DMS 273 treated with DMSO at 0.1 percent for 48 hours (cell line): Measurements from ENCODE around the gene STAMBPL1.
A peak's percentile ranks its signal among the peaks of the same experiment; 100 is the strongest.
"Not testable (repeated sequence)": the region's sequence is repeated elsewhere in the genome, so short reads cannot be mapped to it uniquely, and the experiment has no call there.

Experiments
- DNase-seq: peaks from one replicate; lab custom pipeline; 2025; lab: John Stamatoyannopoulos, UW

STAMBPL1 gene

DNA sequence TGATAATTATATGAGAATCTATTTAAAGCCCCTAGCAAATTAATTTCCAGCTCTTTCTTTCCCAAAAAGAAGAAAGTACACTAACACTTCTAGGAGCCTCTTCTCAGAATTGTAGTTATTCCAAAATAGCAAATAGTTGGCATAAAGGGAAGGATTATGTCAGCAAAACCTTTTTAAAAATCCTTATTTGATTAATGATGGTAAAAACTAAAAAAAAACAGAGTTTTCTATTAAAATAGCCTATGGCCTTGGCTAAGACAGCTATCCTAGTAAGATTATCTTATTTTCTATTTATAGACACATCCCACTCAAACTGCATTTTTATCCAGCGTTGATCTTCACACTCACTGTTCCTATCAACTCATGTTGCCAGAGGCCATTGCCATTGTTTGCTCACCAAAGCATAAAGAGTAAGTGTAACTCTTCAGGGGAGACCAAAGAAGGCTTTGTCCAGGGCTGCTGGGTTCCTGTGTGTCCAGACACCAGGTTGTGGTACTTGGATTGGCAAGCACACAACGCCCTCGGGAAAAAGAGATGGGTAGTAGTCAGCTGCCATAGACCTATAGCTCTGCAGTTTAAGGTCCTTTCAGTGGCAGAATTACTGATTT, 41.0 kb downstream of the STAMBPL1 start:
- no peak for DNase-seq

DNA sequence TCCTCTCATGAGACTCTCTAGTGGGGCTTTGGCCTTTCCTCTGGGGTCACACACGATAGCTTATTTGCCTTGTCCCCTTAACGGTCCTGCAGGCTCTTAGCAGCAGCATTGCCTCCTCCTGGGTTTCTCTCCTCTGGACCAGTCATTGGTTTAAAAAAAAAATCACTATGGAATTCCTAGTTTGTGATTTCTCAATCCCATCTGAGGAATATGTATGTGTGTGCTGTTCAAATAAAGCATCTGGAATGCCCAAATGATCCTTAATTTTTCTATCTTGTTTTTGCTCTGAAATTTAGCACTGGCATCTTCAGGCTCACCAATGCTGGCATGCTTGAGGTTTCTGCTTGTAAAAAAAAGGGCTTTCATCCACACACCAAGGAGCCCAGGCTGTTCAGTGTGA, 42.0 kb downstream of the STAMBPL1 start:
- DNase-seq = no peak

DNA sequence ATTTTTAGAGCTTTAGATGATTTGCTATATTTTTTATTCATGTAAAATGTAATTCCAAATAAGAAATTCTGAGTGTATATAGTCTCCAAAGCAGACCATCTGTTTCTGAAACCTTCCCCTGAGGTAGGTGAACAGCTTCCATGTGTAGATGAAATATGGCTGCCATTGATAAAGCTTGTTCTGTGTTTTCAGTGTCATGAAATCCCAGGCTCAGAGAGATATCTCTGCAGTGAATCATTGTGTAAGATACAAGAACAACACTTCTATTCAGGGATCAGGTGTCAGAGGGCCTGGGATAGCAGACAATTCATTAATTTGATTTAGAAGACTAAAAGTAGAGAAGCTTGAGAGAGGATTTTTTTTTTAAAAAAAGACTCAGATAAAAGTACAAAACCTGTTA, 43.5 kb downstream of the STAMBPL1 start:
- DNase-seq = no peak

DNA sequence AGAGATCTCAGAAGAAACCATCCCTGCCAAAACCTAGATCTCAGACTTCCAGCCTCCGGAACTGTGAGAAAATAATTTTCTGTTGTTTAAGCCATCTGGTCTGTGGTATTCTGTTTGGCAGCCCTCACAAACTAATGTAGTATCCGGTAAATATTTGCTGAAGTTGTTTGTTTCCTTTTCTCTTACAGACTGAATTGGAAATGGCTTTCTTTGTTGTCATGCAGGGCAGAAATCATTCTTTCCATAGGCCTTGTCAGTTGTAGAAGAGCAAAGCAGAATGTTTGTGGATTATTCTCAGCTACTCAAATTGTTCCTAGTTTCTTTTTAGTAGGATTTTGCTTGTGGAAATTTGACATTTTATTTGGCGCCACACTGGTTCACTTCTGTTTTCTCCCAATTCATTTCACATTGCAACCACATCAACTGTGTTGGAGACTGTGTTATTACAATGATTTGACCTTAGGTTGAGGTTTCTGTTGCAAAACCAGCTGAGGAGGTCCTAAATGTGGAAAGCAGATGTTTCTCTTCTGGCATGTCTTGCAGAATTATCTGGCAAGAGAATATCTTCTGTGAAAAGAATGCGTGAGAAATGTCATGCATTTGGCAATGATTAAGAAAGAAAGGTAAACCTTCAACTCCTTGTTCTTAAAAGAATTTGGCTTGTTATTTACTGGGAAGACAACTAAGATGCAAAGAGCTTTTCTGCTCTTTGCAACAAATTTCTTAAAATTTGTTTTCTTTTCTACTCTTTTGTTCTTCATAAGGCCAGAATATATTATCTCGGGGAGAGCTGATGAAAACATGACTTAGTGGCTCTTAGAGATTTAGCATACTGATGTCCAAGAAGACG, 46.7 kb downstream of the STAMBPL1 start:
- no peak for DNase-seq

DNA sequence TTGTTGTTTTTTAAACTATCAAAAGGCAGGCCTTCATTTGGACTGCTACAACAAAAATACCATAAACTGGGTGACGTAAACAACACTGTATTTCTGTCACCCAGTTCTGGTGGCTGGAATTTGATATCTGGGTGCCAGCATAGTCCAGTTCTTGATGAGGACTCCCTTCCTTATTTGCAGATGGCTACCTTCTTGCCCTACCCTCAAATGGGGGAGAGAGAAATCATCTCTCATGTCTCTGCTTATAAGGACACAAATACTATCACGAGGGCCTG, 47.3 kb downstream of the STAMBPL1 start:
- DNase-seq = no peak

DNA sequence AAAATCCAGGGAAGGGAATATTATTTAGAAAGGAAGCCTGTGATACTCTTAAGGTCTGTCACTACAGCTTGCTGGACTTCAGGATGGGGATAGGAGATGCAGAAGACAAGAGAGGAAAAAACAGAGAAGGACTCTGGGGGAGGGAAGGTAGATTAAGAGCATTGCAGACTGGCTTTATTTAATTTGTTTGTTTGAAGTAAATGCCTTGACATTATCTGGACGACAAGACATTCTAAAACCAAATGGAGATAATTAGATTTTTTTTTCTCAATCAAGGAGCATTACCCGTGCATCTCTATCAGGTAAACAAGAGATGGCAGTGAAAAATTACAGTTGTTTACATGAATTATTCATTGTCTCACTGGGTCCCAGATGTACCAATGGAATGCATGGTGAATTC, 48.2 kb downstream of the STAMBPL1 start:
- no peak for DNase-seq

DNA sequence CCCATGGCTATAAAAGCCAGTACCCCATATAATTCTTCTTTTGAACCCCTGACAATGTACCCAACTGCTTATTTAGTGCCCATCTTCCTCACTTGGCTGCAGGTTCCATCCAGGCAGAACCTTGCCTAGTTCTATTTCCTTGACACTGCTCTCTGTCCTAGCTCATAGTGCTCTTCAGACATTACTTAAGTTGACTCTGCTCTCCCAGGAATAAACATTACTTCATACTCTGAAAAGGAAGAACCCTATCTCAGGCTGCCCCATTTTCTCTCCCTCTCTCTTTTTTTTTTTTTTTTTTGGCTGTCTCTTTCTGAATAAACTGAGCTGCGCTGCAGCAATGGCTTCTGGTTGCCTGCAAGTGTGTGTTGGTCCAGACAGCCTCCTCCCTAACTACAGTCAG, 51.5 kb downstream of the STAMBPL1 start:
- no peak for DNase-seq

DNA sequence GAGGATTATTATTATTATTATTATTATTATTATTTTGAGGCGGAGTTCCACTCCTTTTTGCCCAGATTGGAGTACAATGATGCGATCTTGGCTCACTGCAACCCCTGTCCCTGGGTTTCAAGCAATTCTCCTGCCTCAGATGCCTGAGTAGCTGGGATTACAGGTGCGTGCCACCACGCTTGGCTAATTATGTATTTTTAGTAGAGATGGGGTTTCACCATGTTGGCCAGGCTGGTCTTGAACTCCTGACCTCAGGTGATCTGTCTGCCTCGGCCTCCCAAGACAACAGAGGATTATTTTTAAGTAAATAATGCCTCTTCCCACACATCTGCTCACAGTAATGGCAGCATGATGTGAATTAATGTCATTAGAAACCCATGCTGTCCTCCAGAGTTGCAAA, 52.0 kb downstream of the STAMBPL1 start:
- DNase-seq = not testable (repeated sequence)

DNA sequence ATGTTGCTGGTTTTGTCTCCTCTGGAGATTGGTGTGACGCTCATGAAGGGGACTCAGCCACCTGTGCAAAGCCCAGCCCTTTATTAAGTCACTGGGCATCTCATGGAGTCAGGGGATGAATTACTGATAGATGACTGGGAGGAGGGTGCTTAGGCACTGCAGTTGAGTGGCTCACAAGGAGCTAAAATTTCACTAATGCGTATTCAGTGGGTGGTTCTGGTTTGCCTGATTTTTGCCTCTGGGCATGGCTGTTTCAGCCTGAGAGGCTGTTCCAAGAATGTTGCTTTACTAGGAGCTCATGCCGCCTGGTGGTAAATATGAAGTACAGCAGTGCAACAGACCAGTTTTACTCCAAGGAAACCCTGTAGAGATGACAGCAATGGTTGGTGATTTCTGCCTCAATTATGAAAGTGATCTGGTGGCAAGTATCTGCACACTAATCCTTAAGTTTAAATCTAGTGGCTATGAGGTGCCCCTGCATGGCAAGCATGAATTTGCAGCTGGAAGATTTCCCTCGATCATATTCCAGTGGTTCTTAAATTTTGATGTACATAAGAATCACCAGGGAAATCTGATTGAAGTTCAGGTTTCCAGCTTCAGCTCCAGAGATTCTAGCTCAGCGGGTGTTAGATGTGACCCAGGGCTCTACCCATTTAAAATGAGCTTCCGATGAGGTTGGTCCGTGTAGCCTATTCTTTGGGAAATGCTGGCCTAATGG, 52.7 kb downstream of the STAMBPL1 start:
- peak; percentile 13 for DNase-seq

DNA sequence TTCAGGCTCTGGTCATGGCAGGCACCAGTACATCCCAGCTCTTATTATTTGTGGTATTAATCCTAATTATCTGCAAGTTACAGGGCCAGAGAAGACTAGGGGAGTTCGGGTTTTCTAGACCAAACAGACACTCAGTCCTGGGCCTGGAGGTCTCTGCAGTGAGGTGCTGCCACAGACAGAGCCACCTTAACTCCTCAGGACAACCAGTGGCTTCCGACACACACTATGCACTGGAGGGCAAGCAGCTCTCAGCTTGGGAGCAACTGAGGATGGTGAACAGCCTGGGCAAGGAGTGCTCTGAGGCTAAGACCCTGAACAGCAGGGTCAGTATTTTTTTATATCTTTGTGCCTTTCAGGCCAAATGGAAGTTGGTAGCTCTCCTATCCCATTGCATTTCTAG, 53.5 kb downstream of the STAMBPL1 start:
- no peak for DNase-seq

DNA sequence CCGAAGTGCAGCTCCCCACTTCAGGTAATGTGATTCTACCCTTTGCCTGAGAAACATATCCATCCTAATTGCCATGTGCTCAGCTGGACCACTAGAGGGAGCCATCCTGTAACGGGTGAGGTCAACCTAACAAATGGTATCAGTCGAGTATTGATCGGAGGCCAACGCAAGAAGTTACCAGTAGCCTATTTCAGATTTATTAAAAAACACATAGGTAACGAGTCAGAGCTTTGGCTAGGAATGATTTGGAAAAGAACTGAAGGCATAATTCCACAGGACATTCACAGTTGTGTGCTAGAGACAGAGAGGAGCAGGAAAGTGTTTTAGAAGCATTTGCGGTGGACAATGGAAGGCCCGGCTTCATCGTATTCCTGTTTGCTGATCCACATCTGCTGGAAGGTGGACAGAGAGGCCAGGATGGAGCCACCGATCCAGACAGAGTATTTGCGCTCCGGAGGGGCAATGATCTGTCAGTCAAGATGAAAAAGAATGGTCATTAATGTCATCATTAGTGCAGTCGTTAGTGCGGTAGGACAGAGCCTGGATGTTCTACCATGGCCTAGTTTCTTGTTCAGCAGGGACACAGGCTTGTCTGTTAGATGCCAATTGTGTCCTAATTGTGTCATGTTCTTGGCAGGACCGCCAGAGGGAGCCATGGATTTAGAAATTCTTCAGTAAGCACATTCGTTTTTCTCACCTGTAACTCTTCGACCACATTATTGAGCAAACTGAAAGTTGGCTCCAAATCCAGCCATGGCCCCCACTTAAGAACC, 55.0 kb downstream of the STAMBPL1 start:
- peak; percentile 54 for DNase-seq

DNA sequence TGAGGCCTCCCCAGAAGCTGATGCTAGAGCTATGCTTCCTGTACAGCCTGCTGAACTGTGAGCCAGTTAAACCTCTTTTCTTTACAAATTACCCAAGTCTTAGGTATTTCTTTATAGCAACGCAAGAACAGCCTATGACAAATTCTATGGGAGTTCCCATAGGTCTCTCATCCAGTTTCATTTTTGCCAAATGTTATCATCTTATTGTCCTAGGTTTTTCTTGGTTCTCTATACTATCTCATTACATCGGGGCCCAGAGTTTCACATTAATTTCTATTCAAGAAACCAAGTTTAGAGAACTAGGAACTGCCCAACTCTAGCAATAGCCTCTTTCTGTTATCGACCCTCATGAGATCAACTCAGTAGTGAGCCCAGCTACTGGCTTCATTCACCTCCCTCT, 56.6 kb downstream of the STAMBPL1 start:
- no peak for DNase-seq

DNA sequence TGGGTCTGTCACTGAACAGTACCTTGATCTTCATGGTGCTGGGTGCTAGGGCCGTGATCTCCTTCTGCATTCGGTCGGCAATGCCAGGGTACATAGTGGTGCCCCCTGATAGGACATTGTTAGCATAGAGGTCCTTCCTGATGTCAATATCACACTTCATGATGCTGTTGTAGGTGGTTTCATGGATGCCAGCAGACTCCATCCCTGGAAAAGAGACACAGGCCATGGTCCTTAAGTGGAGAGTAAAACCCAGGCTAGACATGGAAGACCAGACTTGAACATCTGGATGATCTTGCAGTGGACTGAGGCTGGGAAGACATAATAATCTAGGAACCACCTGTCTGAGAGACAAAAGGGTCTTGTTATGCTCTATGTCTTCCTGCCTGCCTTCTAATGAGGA, 58.0 kb downstream of the STAMBPL1 start:
- DNase-seq = no peak

DNA sequence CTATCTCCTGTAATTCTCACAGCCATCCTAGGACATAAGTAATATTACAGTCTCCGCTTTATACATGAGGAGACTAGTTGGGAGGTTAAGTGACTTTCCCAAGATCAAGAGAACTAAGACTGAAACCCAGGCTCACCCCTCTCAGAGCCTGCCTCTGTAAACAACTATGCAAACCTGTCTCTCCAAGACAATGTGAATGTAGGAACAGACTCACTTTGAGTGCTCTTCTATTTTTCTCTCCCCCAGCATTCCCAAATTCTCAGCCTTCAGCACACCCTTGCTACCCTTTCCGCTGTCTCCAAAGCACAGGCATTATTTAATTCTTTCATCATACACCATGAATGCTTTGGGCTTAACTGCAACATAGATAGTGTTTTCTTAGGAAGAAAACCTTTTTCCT, 58.9 kb downstream of the STAMBPL1 start:
- no peak for DNase-seq

DNA sequence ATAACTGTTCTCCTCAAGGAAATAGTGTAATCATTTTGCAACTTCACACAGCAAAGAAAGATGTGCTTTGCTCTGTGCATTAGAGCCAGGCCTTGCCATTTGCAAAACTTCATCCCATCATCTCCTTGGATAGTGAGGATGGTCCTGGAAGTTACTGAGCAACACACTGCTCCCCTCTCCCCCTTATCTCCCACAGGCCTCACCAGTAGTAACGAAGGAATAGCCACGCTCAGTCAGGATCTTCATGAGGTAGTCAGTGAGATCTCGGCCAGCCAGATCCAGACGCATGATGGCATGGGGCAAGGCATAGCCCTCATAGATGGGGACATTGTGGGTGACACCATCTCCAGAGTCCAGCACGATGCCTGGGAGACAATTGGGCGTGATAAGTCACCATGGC, 61.0 kb downstream of the STAMBPL1 start:
- DNase-seq = no peak

DNA sequence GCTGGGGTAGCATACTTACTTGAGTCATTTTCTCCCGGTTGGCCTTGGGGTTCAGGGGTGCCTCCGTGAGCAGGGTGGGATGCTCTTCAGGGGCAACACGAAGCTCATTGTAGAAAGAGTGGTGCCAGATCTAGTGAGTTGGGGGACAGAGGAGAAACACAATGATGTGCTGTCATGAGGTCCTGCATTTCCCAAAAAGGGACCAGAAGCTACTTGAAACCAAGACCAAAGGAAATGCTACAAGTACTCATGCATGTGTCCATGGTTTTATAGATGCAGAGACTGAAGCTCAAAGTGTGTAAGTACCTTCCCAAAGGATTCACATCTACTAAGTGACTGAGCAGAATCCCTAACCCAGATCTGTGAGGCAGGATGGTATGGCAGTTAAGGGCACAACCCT, 63.7 kb downstream of the STAMBPL1 start:
- DNase-seq = no peak

DNA sequence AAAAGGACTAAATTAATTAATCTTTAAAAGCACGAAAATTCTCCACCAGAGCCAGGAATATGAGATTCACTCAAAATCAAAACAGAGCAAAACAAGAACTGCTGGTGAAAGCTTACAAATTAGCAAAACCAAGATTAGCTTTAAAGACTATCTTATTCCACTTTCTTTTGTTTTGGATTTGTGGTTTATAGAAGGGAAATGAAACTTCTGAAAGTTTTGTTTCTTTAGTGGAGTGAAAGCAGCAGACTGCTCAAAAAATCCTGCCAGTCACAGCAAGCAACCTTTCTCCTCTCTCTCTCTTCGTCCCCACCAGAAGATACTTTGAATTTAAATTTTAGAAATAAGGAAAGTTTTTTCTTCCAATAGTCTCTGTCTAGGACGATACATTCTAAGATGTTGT, 64.8 kb downstream of the STAMBPL1 start:
- no peak for DNase-seq

DNA sequence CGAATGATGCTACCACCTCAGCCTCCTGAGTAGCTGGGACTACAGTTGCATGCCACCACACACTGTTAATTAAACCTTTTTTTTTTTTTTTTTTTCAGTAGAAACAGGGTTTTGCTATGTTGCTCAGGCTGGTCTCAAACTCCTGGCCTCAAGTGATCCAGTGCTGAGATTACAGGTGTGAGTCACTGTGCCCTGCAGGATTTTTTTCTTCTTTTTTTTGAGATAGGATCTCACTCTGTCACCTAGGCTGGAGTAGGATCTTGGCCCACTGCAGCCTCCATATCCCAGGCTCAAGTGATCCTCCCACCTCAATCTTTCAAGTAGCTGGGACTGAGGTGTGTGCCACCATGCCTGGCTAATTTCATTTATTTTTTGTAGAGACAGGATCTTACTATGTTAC, 66.2 kb downstream of the STAMBPL1 start:
- no peak for DNase-seq

DNA sequence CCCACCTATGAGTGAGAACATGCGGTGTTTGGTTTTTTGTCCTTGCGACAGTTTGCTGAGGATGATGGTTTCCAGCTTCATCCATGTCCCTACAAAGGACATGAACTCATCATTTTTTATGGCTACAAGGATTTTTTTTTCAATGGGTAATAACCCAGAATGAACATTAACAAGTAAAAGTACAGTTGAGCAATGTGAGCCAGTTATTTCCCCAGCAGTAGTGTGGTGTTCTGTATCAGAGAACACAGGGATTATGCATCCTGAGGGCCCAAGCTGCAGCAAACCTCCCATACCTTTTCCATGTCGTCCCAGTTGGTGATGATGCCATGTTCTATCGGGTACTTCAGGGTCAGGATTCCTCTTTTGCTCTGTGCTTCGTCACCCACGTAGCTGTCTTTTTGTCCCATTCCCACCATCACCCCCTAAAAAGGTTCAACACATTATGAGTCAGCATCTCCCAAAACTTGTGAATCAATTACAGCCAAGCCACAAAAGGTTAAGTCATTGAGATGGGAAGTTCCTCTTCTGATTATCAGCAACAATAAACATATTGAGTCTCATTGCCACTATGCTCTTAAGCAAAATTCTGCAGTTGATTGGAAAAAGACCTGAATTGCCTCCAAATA, 67.0 kb downstream of the STAMBPL1 start:
- no peak for DNase-seq

DNA sequence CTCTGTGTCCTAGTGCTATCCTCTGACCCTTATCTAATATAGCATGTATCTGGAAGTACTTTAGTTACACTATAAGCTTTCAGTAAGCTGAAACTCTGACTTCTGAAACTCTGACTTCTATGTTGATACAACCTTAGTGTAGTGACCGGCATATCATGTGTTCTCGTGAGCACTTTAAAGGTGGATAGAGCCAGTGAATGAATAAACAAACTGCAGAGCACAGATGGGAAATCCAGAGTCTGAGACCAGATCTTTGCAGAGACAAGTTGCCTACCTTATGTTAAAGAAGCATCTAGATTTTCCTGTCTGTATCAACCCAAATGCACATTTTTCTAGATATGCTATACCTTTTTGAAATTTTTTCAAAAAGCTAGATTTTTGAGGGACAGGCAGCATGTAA, 69.0 kb downstream of the STAMBPL1 start:
- DNase-seq = no peak

DNA sequence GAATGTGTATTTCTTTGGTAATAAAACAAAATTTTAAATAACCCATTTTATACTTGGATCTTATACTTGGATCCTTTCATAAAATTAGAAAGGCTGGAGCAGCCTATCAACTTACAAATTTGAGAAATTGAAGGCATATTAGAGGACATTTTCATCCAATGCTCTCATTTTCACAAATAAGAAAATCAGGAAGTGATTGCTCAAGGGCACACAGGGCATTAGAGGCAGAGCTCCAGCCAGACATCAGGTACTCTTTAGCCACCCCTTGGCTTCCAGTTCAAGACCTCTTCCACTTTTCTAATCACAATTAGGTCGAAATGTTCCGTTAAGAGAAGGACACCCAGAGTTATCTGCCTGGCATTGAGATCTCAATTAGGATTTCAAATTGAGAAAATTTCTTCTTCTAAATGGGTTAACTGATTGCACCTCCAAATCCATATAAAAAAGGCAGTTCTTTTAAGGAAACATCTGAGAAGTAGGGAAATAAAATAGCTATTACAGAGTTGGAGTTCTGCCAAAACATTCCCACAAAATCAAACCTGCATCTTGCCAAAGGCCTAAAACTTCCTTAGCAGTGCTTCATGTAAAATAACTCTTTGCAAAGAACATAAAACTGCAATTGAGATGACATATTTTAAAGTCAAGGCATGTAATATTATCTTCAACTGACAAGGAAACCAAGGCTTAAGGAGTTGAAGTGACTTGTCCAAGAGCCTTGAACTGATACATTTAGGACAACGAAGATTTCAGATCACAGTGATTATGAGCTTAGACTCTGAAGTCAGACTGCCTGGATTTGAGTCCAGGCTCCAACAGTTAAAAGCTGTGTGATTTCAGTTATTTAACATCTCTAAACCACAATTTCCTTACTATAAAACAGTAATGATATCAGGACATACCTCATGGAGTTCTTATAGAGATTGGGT, 70.1 kb downstream of the STAMBPL1 start:
- DNase-seq = no peak
